Transverse colon (tissue), 3 donors: Measurements from ENCODE around the gene BRSK2.

ENCODE experiments used
- CTCF ChIP-seq, 5 experiments: fragments of 200-600 bp in 3 of 5; fragments of 450-650 bp in 2 of 5; sonication (generic) in 3 of 5; IDR thresholded peaks; 1 replicate in 2 of 5; 2 replicates in 3 of 5; pipeline ENCODE4 v1.5.1; 2016 to 2017; ENCODE audit warnings: antibody characterized with exemption in 5 of 5, inconsistent platforms in 3 of 5, mild to moderate bottlenecking in 2 of 5, moderate library complexity in 1 of 5
- POLR2A ChIP-seq: fragments of 450-650 bp; IDR thresholded peaks from one replicate; pipeline ENCODE4 v1.6.1; 2016; ENCODE audit warnings: antibody characterized with exemption, mild to moderate bottlenecking, moderate library complexity

- TF ChIP-seq CTCF (IDR thresholded peaks at IDR 0.05) (no peak), POLR2A (no peak)
These were observed 44.4 kb downstream of the BRSK2 start for GRCh38 chr11:1433977-1434640.
